Activated CD4-positive, alpha-beta T cell treated with anti-CD3 and anti-CD28 coated beads for 24 hours (primary cell): ENCODE data around the gene SLC25A24.

Experiments used
- DNase-seq, 2 donors: peaks; one replicate each; pipeline ENCODE4 v3.0.0-alpha.2; 2020; ENCODE audit warnings: low read depth in 2 of 2

SLC25A24 gene

GRCh38 chr1:108106775-108107174 lies 93.4 kb downstream of the SLC25A24 start:
- DNase-seq = no peak

DNA sequence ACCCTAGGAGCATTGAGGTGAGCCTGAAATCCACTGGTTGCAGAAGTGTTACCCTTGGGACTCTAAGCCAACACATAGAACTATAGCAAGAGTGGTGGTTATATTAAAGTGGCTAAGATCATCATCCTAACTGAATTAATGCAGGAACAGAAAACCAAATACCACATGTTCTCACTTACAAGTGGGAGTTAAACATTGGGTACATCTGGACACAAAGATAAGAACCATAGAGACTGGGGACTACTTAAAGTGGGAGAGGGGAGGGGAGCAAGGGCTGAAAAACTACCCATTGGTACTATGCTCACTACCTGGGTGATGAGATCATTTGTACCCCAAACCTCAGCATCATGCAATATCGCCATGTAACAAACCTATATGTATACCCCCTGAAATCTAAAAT lies 100.0 kb downstream of the SLC25A24 start:
- no peak for DNase-seq

DNA sequence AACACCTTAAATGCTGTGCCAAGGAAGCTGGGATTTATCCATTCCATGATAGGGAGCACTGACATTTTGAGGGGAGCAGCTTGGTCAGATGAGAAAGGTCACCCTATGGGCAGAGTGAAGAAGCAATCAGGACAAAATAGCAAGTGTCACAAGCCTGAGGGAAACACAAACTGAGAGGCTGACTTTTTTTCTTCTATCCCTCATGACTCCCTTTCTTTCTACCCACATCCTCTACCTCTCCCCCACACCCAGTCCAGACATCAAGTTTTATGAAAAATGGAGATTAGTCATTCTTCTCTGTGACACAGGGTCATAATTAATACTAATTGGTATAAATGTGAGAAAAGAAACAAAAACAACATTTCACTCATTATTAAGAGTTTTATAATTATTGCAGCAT lies 103.1 kb downstream of the SLC25A24 start:
- DNase-seq = no peak

DNA sequence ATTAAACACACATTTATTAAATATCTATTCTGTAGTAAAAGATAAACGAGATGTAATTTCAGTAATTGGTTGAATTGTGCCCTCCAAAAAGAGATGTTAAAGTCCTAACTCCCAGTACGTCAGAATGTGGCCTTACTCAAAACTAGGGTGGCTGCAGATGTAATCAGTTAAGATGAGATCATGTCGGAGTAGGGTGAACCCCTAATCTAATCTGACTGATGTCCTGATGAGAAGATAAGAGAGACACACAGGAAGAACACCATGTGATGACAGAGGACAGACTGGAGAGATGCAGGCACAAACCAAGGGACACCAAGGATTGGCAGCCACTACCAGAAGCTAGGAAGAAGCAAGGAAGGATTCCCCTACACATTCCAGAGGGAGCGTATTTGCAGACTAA lies 104.1 kb downstream of the SLC25A24 start:
- DNase-seq = no peak

DNA sequence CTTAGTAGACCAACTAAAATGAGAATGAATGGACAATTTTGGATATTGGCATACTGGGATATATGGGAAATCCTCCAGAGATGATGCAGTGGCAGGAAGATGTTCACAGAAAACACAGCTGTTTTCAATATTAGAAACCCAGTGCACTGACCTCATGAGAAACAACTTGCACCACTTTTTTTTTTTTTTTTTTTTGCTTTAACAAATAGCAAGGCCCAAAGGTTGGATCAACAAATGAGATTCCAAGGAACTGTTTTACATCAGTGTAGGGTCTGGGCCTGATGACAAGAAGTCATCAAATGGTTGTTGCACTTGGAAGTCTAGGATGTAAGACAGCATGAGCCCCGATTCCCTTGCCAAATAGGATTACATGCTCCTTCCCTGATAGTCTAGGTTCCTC lies 110.7 kb downstream of the SLC25A24 start:
- DNase-seq = no peak

DNA sequence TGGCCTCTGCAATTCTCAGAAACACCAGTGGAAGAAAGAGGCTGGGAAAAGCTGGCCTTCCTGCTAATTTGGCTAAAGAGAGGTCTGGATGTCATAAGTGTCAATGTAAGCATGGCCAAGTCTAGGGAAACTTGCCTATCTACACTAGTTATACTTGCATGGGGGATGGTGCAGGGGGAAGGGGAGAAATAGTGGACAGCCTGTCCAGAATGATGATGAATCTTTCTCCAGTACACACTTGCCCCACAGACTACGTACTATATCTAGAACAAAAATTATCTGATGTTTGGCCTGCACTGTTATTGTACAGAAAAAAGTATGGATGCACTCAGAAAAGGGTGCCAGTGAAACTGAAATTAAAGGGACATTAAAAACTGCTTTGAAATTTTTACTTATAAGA lies 114.5 kb downstream of the SLC25A24 start:
- no peak for DNase-seq

DNA sequence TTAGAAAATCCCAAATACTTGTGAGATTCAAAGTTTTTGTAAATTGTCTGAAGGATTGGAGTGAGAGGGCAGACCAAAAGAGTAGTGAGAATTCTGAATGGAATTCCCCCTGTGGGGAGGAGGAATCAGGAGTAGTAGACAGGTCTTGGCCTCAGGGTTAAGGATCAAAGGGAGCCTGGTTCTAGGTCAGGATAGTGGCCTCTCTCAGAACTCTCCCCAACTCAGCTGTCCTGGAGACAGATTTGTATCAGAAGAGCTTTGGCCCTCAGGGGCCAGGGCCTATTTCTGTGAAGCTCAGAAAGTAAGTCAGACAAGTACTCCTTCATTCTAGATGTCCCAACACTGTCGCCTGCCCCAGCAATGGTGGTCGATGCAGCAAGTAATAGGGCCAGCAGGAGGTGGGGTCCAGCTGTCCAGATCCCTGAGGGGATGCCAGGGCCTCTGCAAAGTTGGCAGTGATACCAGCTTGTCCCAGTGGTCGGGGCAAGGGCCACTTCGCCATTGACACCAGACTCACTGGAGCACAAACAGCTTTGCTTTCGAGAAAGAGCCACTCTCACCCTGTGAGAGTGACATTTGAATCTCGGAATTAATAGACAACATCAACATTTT lies 115.2 kb downstream of the SLC25A24 start:
- DNase-seq = no peak
